A549 (cell line): ENCODE measurements around the gene ABHD2.

Experiments used
- CTCF ChIP-seq: fragments of >200 bp; sonication (Bioruptor Twin); formaldehyde crosslinking; IDR thresholded peaks from 3 replicates; pipeline ENCODE4 v1.5.1; 2016
- POLR2A ChIP-seq: IDR thresholded peaks from 2 replicates; pipeline ENCODE4 v1.6.1; 2012; ENCODE audit warnings: mild to moderate bottlenecking, low read length
- TFCP2L1 ChIP-seq: fragments of 250-450 bp; sonication (Bioruptor Pico); IDR thresholded peaks from 2 replicates; pipeline ENCODE4 v1.5.0; 2021; ENCODE audit warnings: mild to moderate bottlenecking
- ZSCAN20 ChIP-seq: fragments of 250-450 bp; sonication (Bioruptor Pico); IDR thresholded peaks from 2 replicates; pipeline ENCODE4 v1.8.0; 2022; ENCODE audit warnings: mild to moderate bottlenecking, moderate library complexity

- TF ChIP-seq TFCP2L1 (no peak), ZSCAN20 (CRISPR knock-in tag) (no peak), CTCF (no peak), POLR2A (no peak)
Observed at GRCh38 chr15:89144491-89144890, 56.2 kb downstream of the ABHD2 start.
